DMS79 treated with DMSO at 0.1 percent for 48 hours (cell line): ENCODE results near the gene AP1S2.
A peak's percentile ranks its signal among the peaks of the same experiment; 100 is the strongest.

Source experiments
- DNase-seq: peaks from one replicate; lab custom pipeline; 2025; lab: John Stamatoyannopoulos, UW

AP1S2 gene

DNA sequence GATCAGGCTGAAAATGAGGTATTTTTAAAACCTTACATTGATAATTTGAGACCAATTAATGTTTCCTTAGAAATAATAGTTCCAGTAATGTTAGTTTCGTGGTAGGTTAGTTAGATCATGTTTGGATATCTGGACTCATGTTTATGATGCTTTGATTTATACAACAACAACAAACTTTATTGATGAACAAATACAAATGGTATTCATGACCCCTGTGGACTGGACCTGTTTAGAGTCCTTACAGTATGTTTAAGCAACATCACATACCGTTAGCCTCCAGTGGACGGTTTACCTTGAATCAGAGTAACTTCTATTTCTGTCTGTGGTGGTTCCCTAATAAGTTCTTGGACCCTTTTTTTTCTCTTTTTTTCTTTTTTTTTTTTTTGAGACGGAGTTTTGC is 46.4 kb downstream of the AP1S2 start:
- no peak for DNase-seq

DNA sequence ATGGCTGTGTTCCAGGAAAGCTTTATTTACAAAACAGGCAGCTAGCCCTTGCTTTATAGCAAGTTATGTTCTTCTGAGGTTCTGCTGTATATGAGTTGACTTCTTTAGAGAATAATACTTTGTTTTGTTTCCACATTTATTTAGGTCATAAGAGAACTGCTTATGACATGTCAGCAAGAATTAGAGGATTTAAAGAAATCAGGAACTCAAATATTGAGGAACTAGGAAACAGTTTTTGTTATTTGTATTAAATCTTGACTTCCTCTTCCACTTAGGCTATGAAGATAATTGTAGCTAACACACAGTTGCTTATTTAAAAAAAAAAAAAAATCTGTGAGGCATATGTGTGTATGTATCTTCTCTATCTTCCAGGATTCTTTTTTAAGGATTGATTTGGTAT is 50.0 kb downstream of the AP1S2 start:
- DNase-seq, result no peak

- no peak for DNase-seq
Observed at GRCh38 chrX:15797707-15798106, 56.9 kb downstream of the AP1S2 start.

DNA sequence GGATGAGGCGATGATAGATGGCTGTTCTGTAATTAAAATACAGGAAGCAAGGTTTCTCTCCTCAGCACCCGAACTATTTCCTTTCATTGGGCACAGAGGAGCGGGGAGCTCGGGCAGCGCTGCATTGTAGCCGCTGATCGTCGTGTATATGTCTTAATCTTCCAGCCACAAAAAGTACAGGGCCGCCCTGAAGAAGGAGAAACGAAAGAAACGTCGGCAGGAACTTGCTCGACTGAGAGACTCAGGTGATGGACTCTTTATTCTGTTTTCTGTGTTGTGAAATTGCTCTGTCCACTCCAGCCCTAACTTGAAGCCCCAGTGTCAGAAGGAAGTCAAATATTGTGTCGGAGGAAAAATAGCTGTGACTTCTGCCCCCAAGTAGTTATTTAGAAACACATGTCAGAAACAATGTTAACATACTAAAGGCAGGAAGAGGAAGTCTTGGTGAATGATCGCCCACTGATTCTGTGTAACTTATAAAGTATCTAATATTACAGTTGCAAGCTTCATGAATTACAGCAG is 63.8 kb downstream of the AP1S2 start:
- no peak for DNase-seq

- DNase-seq, result peak; percentile 40
Observed at GRCh38 chrX:15789979-15790768, 64.4 kb downstream of the AP1S2 start, which contains the start of gene ZRSR2. Gene ZRSR2, plus strand, starts transcription at chrX:15790484. Its CDS starts 12 bp downstream, at chrX:15790496.

- DNase-seq, result no peak
Observed at GRCh38 chrX:15786915-15787314, 67.7 kb downstream of the AP1S2 start.

DNA sequence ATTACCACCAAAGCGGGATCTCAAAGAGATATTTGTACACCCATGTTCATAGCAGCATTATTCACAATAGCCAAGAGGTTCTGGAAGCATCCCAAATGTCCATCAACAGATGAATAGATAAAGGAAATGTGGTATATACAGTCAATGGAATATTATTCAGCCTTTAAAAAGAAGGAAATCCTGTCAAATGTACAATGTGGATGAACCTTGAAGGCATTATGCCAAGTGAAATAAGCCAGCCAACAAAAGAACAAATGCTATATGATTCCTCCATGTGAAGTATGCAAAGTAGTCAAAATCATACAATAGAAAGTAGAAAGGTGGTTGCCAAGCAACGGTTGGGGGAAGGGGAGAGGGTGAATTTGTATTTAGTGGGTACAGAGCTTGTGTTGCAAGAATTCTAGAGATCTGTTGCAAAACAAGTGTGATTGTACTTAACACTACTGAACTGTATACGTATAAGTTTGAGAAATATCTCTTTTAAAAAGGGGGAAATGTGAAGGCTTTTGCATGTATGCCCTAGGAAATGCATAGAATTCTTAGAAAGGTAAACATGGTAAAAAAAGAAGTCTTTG is 69.3 kb downstream of the AP1S2 start:
- DNase-seq, result no peak

DNA sequence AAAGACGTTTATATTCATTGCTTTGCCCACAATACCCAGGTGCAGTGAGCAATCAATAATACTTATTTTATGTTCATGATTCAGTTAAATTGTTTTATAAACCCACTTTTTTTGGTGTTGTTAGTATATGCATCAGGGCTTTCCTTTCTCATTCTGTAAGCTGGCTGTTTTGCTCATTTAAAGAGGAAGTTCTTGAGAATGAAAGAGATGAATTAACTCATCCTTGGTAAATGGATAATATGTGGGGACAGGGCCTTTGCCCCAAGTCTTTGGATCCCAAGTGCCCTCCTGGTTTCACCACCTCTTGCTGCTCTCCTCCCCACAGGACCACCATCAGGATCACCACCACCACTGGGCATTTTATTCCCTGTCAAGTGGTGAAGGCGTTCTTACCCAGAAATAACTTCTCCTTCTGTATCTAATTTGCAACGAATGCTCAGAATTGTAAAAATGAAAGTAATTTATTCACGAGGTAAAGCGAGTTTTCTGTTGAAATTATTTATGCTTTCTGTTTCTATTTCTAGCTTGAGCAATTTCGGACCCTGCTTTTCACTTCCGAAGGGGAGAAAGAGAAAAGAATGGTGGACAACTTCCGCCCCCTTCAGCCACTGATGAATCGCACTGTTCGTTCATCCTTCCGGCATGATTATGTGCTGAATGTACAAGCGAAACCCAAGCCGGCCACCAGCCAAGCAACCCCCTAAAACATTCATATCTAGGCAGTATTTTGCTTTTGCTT is 72.5 kb downstream of the AP1S2 start:
- no peak for DNase-seq
